Activated CD4-positive, alpha-beta T cell treated with anti-CD3 and anti-CD28 coated beads, Interleukin-2, amount 50 U/mL, for 16 hours (primary cell): Measurements from ENCODE around the gene ASAP2.
A peak's percentile ranks its signal among the peaks of the same experiment; 100 is the strongest.

Source experiments
- DNase-seq: peaks from one replicate; pipeline ENCODE4 v3.0.0-alpha.2; 2020

The ASAP2 gene

DNA sequence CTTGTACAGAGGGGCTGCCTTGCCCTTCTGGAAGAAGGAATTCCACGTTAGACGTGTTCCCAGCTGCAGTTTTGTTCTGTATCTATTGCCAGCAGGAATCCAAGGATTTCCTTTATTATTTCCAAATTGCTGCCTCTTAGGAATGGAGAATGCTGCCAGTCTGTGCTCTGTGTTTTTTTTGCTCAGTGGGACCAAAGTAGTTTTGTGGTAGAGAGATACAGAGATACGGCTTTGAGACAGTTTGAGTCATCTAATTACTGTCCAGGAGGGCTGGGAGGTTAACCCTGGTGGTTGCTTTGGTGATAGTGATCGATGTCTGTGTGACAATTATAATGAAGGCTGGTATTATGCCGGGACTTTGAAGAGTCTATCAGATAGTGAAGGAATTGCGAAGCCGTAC lies 26.3 kb downstream of the ASAP2 start:
- peak; percentile 1 for DNase-seq

DNA sequence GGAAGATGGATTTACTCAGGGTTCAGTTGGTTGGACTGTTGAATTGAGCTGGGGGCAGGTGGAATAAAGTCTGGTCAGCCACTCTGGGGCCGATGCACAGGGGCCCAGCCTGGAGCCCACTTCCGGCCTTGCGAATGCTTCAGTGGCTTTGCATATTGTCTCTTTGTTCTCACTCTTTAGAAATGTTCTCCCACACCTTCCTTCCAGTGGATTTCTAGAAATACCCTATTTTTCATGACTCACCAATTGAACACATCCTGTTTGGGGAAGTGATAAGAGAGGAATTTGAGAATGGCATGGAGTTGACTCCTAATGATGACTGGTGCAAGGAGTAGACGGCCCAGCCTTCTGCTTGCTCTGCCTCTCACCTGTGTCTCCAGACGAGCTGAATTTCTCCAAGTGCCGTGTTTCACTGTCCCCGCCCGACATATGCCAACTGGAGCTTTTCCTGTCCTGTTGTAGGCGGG lies 28.1 kb downstream of the ASAP2 start:
- no peak for DNase-seq

- no peak for DNase-seq
These were observed 28.8 kb downstream of the ASAP2 start for GRCh38 chr2:9235147-9236044.

- no peak for DNase-seq
These were observed 29.4 kb downstream of the ASAP2 start for GRCh38 chr2:9236045-9236344.

GRCh38 chr2:9236867-9237266 lies 30.3 kb downstream of the ASAP2 start:
- DNase-seq = no peak

- DNase-seq = no peak
These were observed 31.2 kb downstream of the ASAP2 start for GRCh38 chr2:9237831-9238230.

GRCh38 chr2:9238591-9239326 lies 32.1 kb downstream of the ASAP2 start:
- DNase-seq = no peak

DNA sequence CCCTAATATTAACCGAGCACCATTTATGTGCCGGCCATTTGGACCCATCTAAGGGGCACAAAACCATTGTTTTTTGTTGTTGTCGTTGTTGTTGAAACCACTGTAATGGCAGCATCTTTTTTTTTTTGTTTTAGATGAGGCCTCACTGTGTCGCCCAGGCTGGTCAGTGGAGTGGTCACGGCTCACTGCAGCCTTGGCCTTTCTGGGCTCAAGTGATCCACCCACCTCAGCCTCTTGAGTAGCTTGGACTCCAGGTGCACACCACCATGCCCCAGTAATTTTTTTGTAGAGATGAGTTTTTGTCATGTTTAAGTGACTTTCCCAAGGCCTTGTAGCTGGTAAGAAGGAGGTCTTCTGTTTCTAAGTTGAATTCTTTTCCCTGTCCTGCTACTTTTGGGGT lies 33.0 kb downstream of the ASAP2 start:
- DNase-seq = no peak

- DNase-seq = no peak
These were observed 34.1 kb downstream of the ASAP2 start for GRCh38 chr2:9240745-9241144.

DNA sequence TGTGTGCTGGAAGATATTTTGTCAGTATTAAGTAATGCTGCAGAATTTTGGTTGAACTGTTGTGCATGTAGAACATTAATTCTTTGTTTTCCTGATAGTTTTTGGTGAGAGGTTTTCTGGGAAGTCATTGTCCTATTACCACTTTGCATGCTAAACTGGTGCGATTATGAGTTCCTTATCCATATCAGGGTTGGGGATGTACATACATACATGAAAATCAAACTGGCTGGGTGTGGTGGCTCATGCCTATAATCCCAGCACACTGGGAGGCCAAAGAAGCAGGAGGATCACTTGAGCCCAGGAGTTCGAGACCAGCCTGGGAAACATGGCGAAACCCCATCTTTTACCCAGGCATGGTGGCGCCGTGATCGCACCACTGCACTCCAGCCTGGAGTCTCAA lies 34.6 kb downstream of the ASAP2 start:
- no peak for DNase-seq

DNA sequence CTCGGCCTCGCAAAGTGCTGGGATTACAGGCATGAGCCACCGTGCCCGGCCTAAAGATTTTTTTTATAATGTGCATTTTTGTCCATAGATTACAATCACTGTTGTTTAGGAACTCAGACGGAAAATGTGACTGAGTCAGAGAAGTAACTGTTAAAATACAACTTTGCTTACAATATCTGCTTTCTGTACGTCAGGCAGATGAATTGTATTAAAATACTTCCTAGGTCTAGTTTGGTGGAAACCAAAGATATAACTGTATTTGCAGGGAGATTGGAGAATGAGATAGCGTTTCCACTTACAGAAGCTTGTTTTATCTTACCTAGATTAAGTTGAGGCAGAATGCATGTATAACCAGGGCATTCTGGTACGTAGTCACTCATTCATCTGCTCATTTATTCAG lies 36.7 kb downstream of the ASAP2 start:
- no peak for DNase-seq

- peak; percentile 51 for DNase-seq
These were observed 38.5 kb downstream of the ASAP2 start for GRCh38 chr2:9244985-9245544.

DNA sequence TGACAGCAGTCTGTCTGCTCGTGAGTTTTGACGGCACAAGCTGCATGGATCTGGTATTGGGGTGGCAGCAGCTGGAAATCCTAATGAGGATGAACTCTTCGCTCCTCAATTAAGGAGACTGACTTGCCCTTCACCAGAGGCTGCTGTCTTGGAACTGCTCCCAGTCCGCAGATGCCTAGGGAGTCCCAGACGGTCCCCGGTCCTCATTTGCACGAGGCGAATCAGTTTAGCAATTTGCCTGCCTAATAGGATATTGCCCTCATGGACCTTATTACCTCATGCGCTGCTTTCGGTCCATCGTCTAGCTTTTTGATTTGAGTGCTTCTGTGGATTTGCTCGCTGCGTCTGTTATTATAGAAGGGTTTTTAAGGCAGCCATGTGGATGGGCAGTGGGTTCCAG lies 40.6 kb downstream of the ASAP2 start:
- no peak for DNase-seq

GRCh38 chr2:9247786-9248185 lies 41.2 kb downstream of the ASAP2 start:
- no peak for DNase-seq

DNA sequence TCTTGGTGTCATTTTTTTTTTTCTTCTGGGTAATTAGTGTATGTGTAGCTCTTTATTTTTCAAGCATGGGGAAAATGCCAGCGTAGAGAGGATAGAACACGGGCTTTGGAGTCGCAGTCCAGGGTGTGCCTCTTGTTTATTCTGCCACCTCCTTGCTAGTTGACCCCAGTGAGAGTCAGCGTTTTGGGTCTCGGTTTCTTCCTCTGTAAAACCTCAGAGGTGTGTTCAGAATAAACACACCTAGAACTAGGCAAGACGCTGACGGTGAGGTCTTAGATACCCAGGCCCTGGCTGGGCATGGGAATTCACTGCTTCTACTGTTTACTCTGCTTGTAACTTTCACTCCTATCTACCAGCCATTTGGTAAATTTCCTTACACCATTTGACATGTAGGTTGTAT lies 41.8 kb downstream of the ASAP2 start:
- no peak for DNase-seq

DNA sequence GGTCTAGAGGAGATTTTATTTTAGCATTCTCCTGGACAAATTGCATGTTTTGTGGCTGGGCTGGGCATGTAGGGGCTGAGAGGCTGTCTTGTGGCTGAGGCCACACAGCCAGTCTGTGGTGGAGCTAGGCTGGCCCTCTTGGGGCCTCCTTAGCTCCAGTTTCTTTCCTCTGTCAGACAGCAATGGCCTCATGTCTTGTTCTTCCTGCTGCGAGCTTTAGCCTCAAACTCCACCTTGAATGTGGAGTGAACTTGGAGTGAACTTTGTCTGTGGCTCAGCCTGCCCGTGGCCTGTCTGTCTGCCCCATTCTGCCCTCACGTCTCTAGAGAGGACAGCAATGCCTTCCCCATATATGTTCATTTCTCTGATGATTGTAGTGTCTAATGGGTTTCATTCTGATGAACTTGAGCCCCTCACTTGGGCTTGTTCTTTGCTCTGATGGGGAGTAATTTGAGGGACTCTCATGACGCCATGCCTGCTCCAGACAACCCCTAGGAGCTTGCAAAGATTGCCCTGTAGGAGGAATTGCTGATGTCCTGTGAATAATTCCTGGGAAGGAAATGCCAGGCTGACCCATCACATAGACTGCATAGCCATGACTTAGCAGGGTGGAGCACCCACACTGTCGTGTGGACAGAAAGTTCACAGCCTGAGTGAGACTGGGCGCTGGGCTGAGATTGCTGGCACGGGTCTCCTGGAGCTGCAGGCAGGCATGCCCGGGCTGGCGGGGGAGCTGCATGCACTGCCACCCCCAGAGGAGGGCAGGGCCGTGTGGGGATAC lies 42.6 kb downstream of the ASAP2 start:
- no peak for DNase-seq

GRCh38 chr2:9250091-9250490 lies 43.5 kb downstream of the ASAP2 start:
- DNase-seq = no peak

- DNase-seq = no peak
These were observed 44.0 kb downstream of the ASAP2 start for GRCh38 chr2:9250498-9251153.

GRCh38 chr2:9251154-9252001 lies 44.8 kb downstream of the ASAP2 start:
- no peak for DNase-seq

GRCh38 chr2:9252002-9252357 lies 45.4 kb downstream of the ASAP2 start:
- DNase-seq = no peak

DNA sequence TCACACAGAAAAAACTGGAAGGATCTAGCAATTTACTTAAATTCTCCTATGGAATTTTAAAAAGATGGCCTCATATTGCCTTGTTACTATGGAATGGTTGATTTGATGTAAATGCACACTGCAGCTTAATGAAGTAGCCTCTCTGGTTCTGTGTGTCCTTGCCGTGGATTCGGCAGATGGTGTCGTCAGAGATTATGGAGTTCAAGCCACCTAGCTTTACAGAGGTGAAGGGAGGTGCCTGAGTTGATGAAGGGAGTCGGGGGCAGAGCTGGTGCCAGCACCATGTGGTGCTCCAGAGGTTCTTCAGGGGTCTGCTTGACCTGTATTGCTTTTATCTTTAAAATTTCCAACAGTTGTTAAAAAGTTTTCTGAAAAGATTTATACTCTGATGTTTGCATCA lies 48.8 kb downstream of the ASAP2 start:
- DNase-seq = no peak

GRCh38 chr2:9256147-9256546 lies 49.5 kb downstream of the ASAP2 start:
- DNase-seq = no peak
